HUES6 (cell line): ENCODE results near the gene C17orf114.

Source experiments
- H3K27ac ChIP-seq: 2 replicates; pipeline ENCODE4 v1.7.0; 2013; ENCODE audit warnings: low read depth, mild to moderate bottlenecking, low read length, inconsistent platforms
- H3K27me3 ChIP-seq: 2 replicates; pipeline ENCODE4 v1.6.1; 2013; ENCODE audit warnings: low read length; ENCODE audit not compliant: control insufficient read depth, insufficient read depth
- H3K36me3 ChIP-seq: 2 replicates; pipeline ENCODE4 v1.6.1; 2013; ENCODE audit warnings: low read length; ENCODE audit not compliant: control insufficient read depth, insufficient read depth
- H3K4me1 ChIP-seq: 2 replicates; pipeline ENCODE4 v1.6.1; 2013; ENCODE audit warnings: low read length; ENCODE audit not compliant: control insufficient read depth, insufficient read depth
- H3K4me3 ChIP-seq: 2 replicates; pipeline ENCODE4 v1.5.1; 2013; ENCODE audit warnings: low read depth, low read length
- H3K9ac ChIP-seq: one replicate; pipeline ENCODE4 v1.6.1; 2013; ENCODE audit warnings: mild to moderate bottlenecking, low read length
- H3K9me3 ChIP-seq: 2 replicates; pipeline ENCODE4 v1.6.1; 2013; ENCODE audit warnings: low read depth, low read length; ENCODE audit not compliant: control insufficient read depth, insufficient read depth

Gene C17orf114

GRCh38 chr17:4786106-4786511, 16.0 kb downstream of the C17orf114 start, which contains the start of gene VMO1:
Gene VMO1, minus strand, starts transcription at chr17:4786364. Its CDS starts 12 bp downstream, at chr17:4786352.
- H3K27me3 ChIP-seq, result peaks cover 88% of the 10 kb centered on the region
- H3K4me1 ChIP-seq, result peaks cover 23% of the 10 kb centered on the region
- H3K4me3 ChIP-seq, result peak within 1 kb of the TSS; percentile 6; the same call in 1 of the 2 replicates
- H3K9ac ChIP-seq, result no peak within 1 kb of the TSS
- no peaks in the 10 kb centered on the region for H3K9me3 ChIP-seq
- H3K36me3 ChIP-seq, result no peaks in the 10 kb centered on the region
- no peak within 1 kb of the TSS for H3K27ac ChIP-seq

- Histone ChIP-seq H3K9ac (no peak overlapping the region), H3K4me3 (peak overlapping the region; percentile 4; the same call in 1 of the 2 replicates), H3K27ac (no peak overlapping the region)
Observed at GRCh38 chr17:4785311-4786105, 16.6 kb downstream of the C17orf114 start.

GRCh38 chr17:4782652-4783051, 19.5 kb downstream of the C17orf114 start:
- no peaks in the 10 kb centered on the region for H3K36me3 ChIP-seq
- no peak overlapping the region for H3K4me3 ChIP-seq
- no peak overlapping the region for H3K27ac ChIP-seq
- H3K9me3 ChIP-seq, result no peaks in the 10 kb centered on the region
- H3K4me1 ChIP-seq, result peaks cover 13% of the 10 kb centered on the region
- no peak overlapping the region for H3K9ac ChIP-seq
- peaks cover 75% of the 10 kb centered on the region for H3K27me3 ChIP-seq

More at GRCh38 chr17:4785311-4786105, 16.6 kb downstream of the C17orf114 start:
- peaks cover 23% of the 10 kb centered on the region for H3K4me1 ChIP-seq
- peaks cover 85% of the 10 kb centered on the region for H3K27me3 ChIP-seq
- H3K9me3 ChIP-seq, result no peaks in the 10 kb centered on the region
- H3K36me3 ChIP-seq, result no peaks in the 10 kb centered on the region

GRCh38 chr17:4780325-4780955, 21.7 kb downstream of the C17orf114 start:
- H3K27me3 ChIP-seq, result peaks cover 53% of the 10 kb centered on the region
- no peak overlapping the region for H3K4me3 ChIP-seq
- H3K4me1 ChIP-seq, result no peaks in the 10 kb centered on the region; the same call in 1 of the 2 replicates
- no peaks in the 10 kb centered on the region for H3K36me3 ChIP-seq
- no peaks in the 10 kb centered on the region for H3K9me3 ChIP-seq
- no peak overlapping the region for H3K9ac ChIP-seq
- H3K27ac ChIP-seq, result no peak overlapping the region

GRCh38 chr17:4777969-4778760, 24.0 kb downstream of the C17orf114 start:
- no peak overlapping the region for H3K4me3 ChIP-seq
- H3K27ac ChIP-seq, result no peak overlapping the region
- H3K36me3 ChIP-seq, result no peaks in the 10 kb centered on the region
- no peaks in the 10 kb centered on the region for H3K4me1 ChIP-seq
- H3K9ac ChIP-seq, result no peak overlapping the region
- peaks cover 31% of the 10 kb centered on the region for H3K27me3 ChIP-seq
- H3K9me3 ChIP-seq, result no peaks in the 10 kb centered on the region

- H3K27ac ChIP-seq, result no peak overlapping the region
- H3K9me3 ChIP-seq, result no peaks in the 10 kb centered on the region
- H3K4me1 ChIP-seq, result no peaks in the 10 kb centered on the region
- H3K36me3 ChIP-seq, result no peaks in the 10 kb centered on the region
- no peaks in the 10 kb centered on the region for H3K27me3 ChIP-seq
- H3K4me3 ChIP-seq, result no peak overlapping the region
- H3K9ac ChIP-seq, result no peak overlapping the region
Observed at GRCh38 chr17:4772235-4772613, 29.9 kb downstream of the C17orf114 start.

GRCh38 chr17:4771519-4772234, 30.5 kb downstream of the C17orf114 start, which contains the start of gene TM4SF5:
Gene TM4SF5, plus strand, starts transcription at chr17:4771886. Its CDS starts 37 bp downstream, at chr17:4771923.
- Histone ChIP-seq H3K36me3 (no peaks in the 10 kb centered on the region), H3K27me3 (no peaks in the 10 kb centered on the region), H3K9me3 (no peaks in the 10 kb centered on the region), H3K27ac (no peak within 1 kb of the TSS), H3K9ac (no peak within 1 kb of the TSS), H3K4me1 (no peaks in the 10 kb centered on the region), H3K4me3 (no peak within 1 kb of the TSS)

GRCh38 chr17:4769628-4770027, 32.5 kb downstream of the C17orf114 start:
- Histone ChIP-seq H3K4me3 (no peak overlapping the region), H3K27me3 (no peaks in the 10 kb centered on the region), H3K36me3 (no peaks in the 10 kb centered on the region), H3K4me1 (no peaks in the 10 kb centered on the region), H3K9ac (no peak overlapping the region), H3K27ac (no peak overlapping the region), H3K9me3 (no peaks in the 10 kb centered on the region)

- Histone ChIP-seq H3K9me3 (no peaks in the 10 kb centered on the region), H3K36me3 (no peaks in the 10 kb centered on the region), H3K27me3 (no peaks in the 10 kb centered on the region), H3K4me1 (no peaks in the 10 kb centered on the region), H3K27ac (no peak overlapping the region), H3K4me3 (no peak overlapping the region), H3K9ac (no peak overlapping the region)
Observed at GRCh38 chr17:4768298-4768697, 33.8 kb downstream of the C17orf114 start.

- no peaks in the 10 kb centered on the region for H3K27me3 ChIP-seq
- no peak overlapping the region for H3K4me3 ChIP-seq
- H3K9me3 ChIP-seq, result no peaks in the 10 kb centered on the region
- no peak overlapping the region for H3K9ac ChIP-seq
- no peak overlapping the region for H3K27ac ChIP-seq
- no peaks in the 10 kb centered on the region for H3K36me3 ChIP-seq
- no peaks in the 10 kb centered on the region for H3K4me1 ChIP-seq
Observed at GRCh38 chr17:4766723-4767122, 35.4 kb downstream of the C17orf114 start.
